Loucy (cell line): ENCODE data around the gene MTHFR.

Source experiments
- CTCF ChIP-seq: fragments of 200-600 bp; sonication (generic); conservative IDR thresholded peaks from 2 replicates; pipeline ENCODE4 v1.5.1; 2014; ENCODE audit warnings: mild to moderate bottlenecking, antibody characterized with exemption, low read length
- EZH2phosphoT487 ChIP-seq: fragments of 200-600 bp; IDR thresholded peaks from 2 replicates; pipeline ENCODE4 v1.6.1; 2018; ENCODE audit warnings: antibody characterized with exemption, mild to moderate bottlenecking, moderate library complexity, borderline replicate concordance

DNA sequence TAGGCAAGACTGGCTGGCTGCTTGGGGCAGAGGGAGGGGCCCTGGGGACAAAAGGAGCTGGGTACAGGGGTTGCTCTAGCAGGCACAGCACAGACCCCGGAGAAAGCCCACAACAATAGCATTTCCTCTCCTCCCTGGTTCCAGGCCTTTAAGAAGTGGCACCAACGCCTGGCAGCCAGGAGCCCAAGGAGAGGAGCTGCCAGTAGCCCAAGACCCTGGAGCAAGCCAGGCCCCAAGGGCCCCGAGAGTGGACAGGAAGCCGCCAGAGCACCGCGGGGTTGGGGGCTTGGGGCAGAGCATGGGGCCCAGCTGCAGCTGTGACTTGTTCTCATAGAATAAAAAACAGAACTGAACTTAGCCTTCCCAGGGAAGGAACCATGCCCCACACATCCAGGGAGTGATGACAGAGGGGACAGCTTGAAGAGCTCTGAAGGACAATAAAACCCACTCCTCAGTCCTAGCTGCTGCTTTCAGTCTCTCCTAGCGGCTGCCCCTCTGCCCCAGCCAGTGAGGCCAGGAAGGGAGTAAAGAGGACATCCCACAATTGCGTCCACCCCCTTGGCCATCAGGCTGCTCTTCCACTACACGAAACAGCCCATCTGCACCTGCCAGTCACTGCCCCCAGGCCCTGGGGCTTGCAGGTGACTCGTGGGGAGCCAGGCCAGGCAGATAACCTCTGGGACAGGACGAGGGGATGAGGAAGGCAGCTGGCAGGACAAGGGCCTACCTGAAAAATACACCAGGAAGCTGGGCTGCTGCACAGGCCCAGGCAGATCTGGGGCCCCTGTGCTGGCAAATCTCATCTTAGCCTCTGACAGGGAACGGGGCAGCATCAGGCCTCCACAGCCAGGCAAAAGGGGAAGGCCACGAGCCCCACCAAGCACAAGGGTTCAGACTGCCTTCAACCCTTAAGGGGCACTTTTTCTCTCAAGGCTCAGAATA, 16.4 kb downstream of the MTHFR start:
- no peak for TF ChIP-seq EZH2phosphoT487
- no peak for TF ChIP-seq CTCF
